ENCODE data around the gene EMILIN3.

- no peak for TF ChIP-seq SUZ12 (IDR thresholded peaks at IDR 0.05)
- no peak for TF ChIP-seq BHLHE40 (IDR thresholded peaks at IDR 0.05; ENCODE audit: borderline replicate concordance)
- no peak for TF ChIP-seq FOXM1 (IDR thresholded peaks at IDR 0.05; ENCODE audit: borderline replicate concordance)
- TF ChIP-seq SP1 (IDR thresholded peaks at IDR 0.05) = no peak
- TF ChIP-seq FOXA1 (IDR thresholded peaks at IDR 0.05) = no peak
- TF ChIP-seq TARDBP (IDR thresholded peaks at IDR 0.05) = no peak
- TF ChIP-seq ARNT (IDR thresholded peaks at IDR 0.05) = no peak
These were observed 7.0 kb downstream of the EMILIN3 start for GRCh38 chr20:41359541-41360011.

Measured in HEK293T (cell line).